Cardiac fibroblast (primary cell): Measurements from ENCODE around the gene TCTN1.

Source experiments
- DNase-seq, 2 donors: peaks; one replicate each; pipeline versions ENCODE4 v3.0.0 to v3.0.0-alpha.2; 2010; ENCODE audit warnings: low read depth in 2 of 2
- H3K4me3 ChIP-seq, 2 donors: replicated peaks in 1 of 2; 1 replicate in 1 of 2; 2 replicates in 1 of 2; pipeline ENCODE4 v1.5.1; 2011; ENCODE audit warnings: low read depth in 2 of 2, low read length in 2 of 2, mild to moderate bottlenecking in 2 of 2, moderate library complexity in 1 of 2
- CTCF ChIP-seq: IDR thresholded peaks from one replicate; pipeline ENCODE4 v1.5.1; 2011; ENCODE audit warnings: low read depth, mild to moderate bottlenecking, low read length, inconsistent platforms

Gene TCTN1

GRCh38 chr12:110677982-110678381 is 64.1 kb downstream of the TCTN1 start:
- DNase-seq, result no peak
- no peak for TF ChIP-seq CTCF
- H3K4me3 ChIP-seq, result no peak overlapping the region

- no peak for TF ChIP-seq CTCF
- H3K4me3 ChIP-seq, result no peak overlapping the region
- DNase-seq, result no peak
Measured at GRCh38 chr12:110679201-110679600, 65.3 kb downstream of the TCTN1 start.

GRCh38 chr12:110680032-110680431 is 66.1 kb downstream of the TCTN1 start:
- TF ChIP-seq CTCF, result no peak
- no peak overlapping the region for H3K4me3 ChIP-seq
- DNase-seq, result no peak

- TF ChIP-seq CTCF, result no peak
- DNase-seq, result no peak
- H3K4me3 ChIP-seq, result no peak overlapping the region
Measured at GRCh38 chr12:110683888-110684287, 70.0 kb downstream of the TCTN1 start.

- no peak for TF ChIP-seq CTCF
- H3K4me3 ChIP-seq, result no peak overlapping the region
- DNase-seq, result no peak
Measured at GRCh38 chr12:110684312-110684836, 70.4 kb downstream of the TCTN1 start.

- DNase-seq, result no peak
Measured at GRCh38 chr12:110686294-110686903, 72.5 kb downstream of the TCTN1 start.

More at GRCh38 chr12:110686294-110686903, 72.5 kb downstream of the TCTN1 start:
- H3K4me3 ChIP-seq, result no peak overlapping the region
- TF ChIP-seq CTCF, result no peak
